GM13977 (cell line): ENCODE data around the gene AREG.

Experiments
- DNase-seq: peaks from one replicate; pipeline ENCODE4 v3.0.0; 2012; ENCODE audit warnings: low spot score
- CTCF ChIP-seq: IDR thresholded peaks from 2 replicates; pipeline ENCODE4 v1.5.1; 2012; ENCODE audit warnings: mild to moderate bottlenecking, control low read depth; ENCODE audit not compliant: insufficient read depth; ENCODE audit errors: extremely low read depth, missing control alignments
- in situ Hi-C: fragments of 300-500 bp; cut with MboI; formaldehyde crosslinking; loops from one replicate; pipeline ENCODE4 v1.12.0; 2022; ENCODE audit warnings: low sequenced_read_pairs, low pct_unique_long_range_greater_than_20kb, mixed read lengths, inconsistent platforms; ENCODE audit not compliant: unreplicated experiment

AREG gene

GRCh38 chr4:74450298-74450683 lies 5.4 kb downstream of the AREG start:
- DNase-seq = no peak
- no peak for TF ChIP-seq CTCF
- in situ Hi-C loops = no loop called here

GRCh38 chr4:74451214-74451661 lies 6.3 kb downstream of the AREG start:
- no peak for TF ChIP-seq CTCF
- in situ Hi-C loops = no loop called here
- no peak for DNase-seq

DNA sequence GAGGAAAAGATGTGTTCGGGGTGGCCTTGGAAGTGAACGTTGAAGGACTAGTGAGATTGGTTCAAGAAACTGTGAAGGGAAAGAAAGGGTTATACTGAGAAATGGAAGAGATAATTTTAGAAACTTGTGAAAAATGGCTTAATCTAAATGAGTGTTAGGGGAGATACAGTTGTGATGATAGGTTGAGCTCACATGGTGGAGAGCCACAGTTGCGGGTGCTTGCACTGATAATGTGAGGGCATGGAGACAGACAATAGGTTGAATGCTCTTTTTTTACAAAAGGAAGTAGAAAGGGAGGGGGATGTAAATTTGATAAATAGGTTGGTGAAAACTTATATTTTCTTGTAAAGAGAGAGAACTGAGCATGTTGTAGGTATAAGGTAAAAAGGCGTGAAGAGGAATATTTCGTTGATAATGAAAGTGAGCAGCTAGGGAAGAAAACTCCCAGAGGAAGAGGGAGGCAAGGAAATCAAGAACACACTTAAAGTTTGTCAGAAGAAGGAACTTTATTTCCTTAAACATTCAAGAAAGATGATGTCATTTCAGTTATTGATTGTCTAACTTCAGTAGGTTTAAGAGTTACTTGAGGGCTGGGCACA lies 8.2 kb downstream of the AREG start:
- in situ Hi-C loops = no loop called here
- no peak for DNase-seq

GRCh38 chr4:74453829-74454742 lies 9.2 kb downstream of the AREG start:
- no peak for DNase-seq
- in situ Hi-C loops = no loop called here
- no peak for TF ChIP-seq CTCF

More for the DNA sequence above, 8.2 kb downstream of the AREG start:
- TF ChIP-seq CTCF = no peak

DNA sequence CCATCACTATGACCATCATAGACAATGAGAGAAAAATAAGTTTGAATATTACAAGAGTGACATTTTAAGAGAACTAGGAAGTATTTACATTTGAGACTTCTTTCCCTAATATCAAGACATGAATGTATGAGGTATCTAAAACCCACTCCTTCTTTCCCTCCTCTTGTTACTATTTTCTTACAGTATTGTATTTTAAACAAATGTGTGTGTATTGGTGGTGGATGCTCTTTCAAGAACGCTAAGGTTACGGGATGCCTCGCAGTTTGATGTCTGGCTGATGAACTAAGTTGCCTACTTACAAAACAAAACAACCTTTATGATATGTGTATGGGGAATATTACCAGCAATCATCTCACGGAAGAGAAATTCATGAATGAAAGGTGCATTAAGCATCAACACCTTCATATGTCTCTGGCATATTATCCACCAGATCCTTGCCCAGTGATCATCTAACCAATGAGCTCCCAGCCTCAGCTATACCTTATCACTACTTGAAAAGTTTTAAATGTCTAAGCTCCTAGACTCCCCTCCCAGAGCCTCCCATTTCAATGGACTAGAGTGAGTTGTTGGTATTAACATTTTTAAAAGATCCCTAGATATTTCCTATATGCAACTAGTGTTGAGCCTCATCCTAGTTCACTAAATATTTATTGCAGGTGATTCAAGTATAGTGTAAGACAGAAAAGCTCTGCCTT lies 10.6 kb downstream of the AREG start:
- DNase-seq = no peak
- TF ChIP-seq CTCF = no peak
- in situ Hi-C loops = no loop called here

- in situ Hi-C loops = no loop called here
- DNase-seq = no peak
Measured at GRCh38 chr4:74456056-74456744, 11.3 kb downstream of the AREG start.

More at GRCh38 chr4:74456056-74456744, 11.3 kb downstream of the AREG start:
- no peak for TF ChIP-seq CTCF
